HL-60/S4 (cell line): ENCODE results near the gene TMIGD2.
"Not testable (repeated sequence)": the region's sequence is repeated elsewhere in the genome, so short reads cannot be mapped to it uniquely, and the experiment has no call there.

Source experiments
- in situ Hi-C: fragments of 300-500 bp; cut with MboI; formaldehyde crosslinking; loops from 2 replicates; pipeline ENCODE4 v1.14.3; 2022; ENCODE audit warnings: low sequenced_read_pairs

Gene TMIGD2

GRCh38 chr19:4268816-4269430 lies 33.3 kb downstream of the TMIGD2 start:
- in situ Hi-C loops = no loop called here

GRCh38 chr19:4267901-4268815 lies 34.0 kb downstream of the TMIGD2 start:
- in situ Hi-C loops = no loop called here

- in situ Hi-C loops = no loop called here
Measured at GRCh38 chr19:4267101-4267900, 34.9 kb downstream of the TMIGD2 start.

- in situ Hi-C loops = no loop called here
Measured at GRCh38 chr19:4266253-4267000, 35.8 kb downstream of the TMIGD2 start.

- in situ Hi-C loops = no loop called here
Measured at GRCh38 chr19:4264812-4265211, 37.4 kb downstream of the TMIGD2 start.

- in situ Hi-C loops = no loop called here
Measured at GRCh38 chr19:4260613-4261191, 41.5 kb downstream of the TMIGD2 start.

GRCh38 chr19:4258181-4258580 lies 44.0 kb downstream of the TMIGD2 start:
- in situ Hi-C loops = no loop called here

- in situ Hi-C loops = no loop called here
Measured at GRCh38 chr19:4257025-4257424, 45.2 kb downstream of the TMIGD2 start.

GRCh38 chr19:4256563-4256962 lies 45.6 kb downstream of the TMIGD2 start:
- in situ Hi-C loops = no loop called here

GRCh38 chr19:4246767-4247593 lies 55.2 kb downstream of the TMIGD2 start, which contains the start of gene YJU2:
Gene YJU2 (plus strand): TSS chr19:4247080. CDS start chr19:4247147, 67 bp downstream.
- in situ Hi-C loops = no loop called here

GRCh38 chr19:4245938-4246337 lies 56.3 kb downstream of the TMIGD2 start:
- in situ Hi-C loops = not testable (repeated sequence)
